A549 (cell line): ENCODE results near the gene NFIA. TPM values are rescaled to one million over a fixed set of nuclear protein-coding genes. Genes with fewer than 3 reads are reported as not detected.

Experiments
- ATAC-seq, 2 experiments: fragments of 200-7000 bp in 1 of 2; fragments of >200 bp in 1 of 2; cut with Nextera tagmentation in 1 of 2; cut with Tn5 transposase in 1 of 2; 3 replicates each; pipeline versions ENCODE4 v1.8.0 to v1.9.1; 2018 to 2020; ENCODE audit warnings: mild to moderate bottlenecking in 1 of 2, moderate library complexity in 1 of 2
- CTCF ChIA-PET: fragments of 300-600 bp; sonication (Branson Sonifier 250); formaldehyde crosslinking; extraction: SDS; loops from one replicate; lab custom pipeline; 2021; ENCODE audit warnings: antibody characterized with exemption, inconsistent platforms; lab: Yijun Ruan, JAX
- POLR2A ChIA-PET: fragments of 350-600 bp; formaldehyde crosslinking; extraction: SDS; loops from one replicate; lab custom pipeline; 2021; ENCODE audit warnings: antibody characterized with exemption, inconsistent platforms; lab: Yijun Ruan, JAX
- DNase-seq, 2 experiments: peaks; one replicate each; pipeline versions ENCODE4 v3.0.0 to v3.0.0-alpha.2; 2011 to 2016; ENCODE audit warnings: low read depth in 1 of 2, low spot score in 1 of 2
- FAIRE-seq: peaks from 2 replicates; lab custom pipeline; 2011; peaks lifted over from hg19 to GRCh38; lab: Jason Lieb, UNC
- H3K27ac ChIP-seq, 2 experiments: fragments of >200 bp; sonication (Bioruptor Twin); formaldehyde crosslinking; 3 replicates each; pipeline ENCODE4 v1.5.1; 2016 to 2017
- H3K4me1 ChIP-seq: fragments of >200 bp; sonication (Bioruptor Twin); formaldehyde crosslinking; 3 replicates; pipeline ENCODE4 v1.6.1; 2016
- H3K4me2 ChIP-seq: fragments of >200 bp; sonication (Bioruptor Twin); formaldehyde crosslinking; 3 replicates; pipeline ENCODE4 v1.6.1; 2016
- H3K4me3 ChIP-seq: fragments of >200 bp; sonication (Bioruptor Twin); formaldehyde crosslinking; 3 replicates; pipeline ENCODE4 v1.5.1; 2016
- H3K9me3 ChIP-seq: fragments of >200 bp; sonication (Bioruptor Twin); formaldehyde crosslinking; 3 replicates; pipeline ENCODE4 v1.6.1; 2016
- BCL3 ChIP-seq: fragments of >200 bp; sonication (Bioruptor Twin); formaldehyde crosslinking; IDR thresholded peaks from 3 replicates; pipeline ENCODE4 v1.6.1; 2016
- CBX2 ChIP-seq: fragments of 200-600 bp; sonication (generic); IDR thresholded peaks from 2 replicates; pipeline ENCODE4 v1.6.1; 2016; ENCODE audit warnings: low read depth, mild to moderate bottlenecking, borderline replicate concordance
- CBX8 ChIP-seq: fragments of 200-600 bp; sonication (generic); IDR thresholded peaks from 2 replicates; pipeline ENCODE4 v1.6.1; 2016
- CEBPB ChIP-seq, 2 experiments: fragments of >200 bp in 1 of 2; sonication (Bioruptor Twin) in 1 of 2; formaldehyde crosslinking in 1 of 2; IDR thresholded peaks; 2 replicates each; pipeline ENCODE4 v1.6.1; 2012 to 2016
- CHD2 ChIP-seq: fragments of 150-350 bp; IDR thresholded peaks from 2 replicates; pipeline ENCODE4 v1.6.1; 2014; ENCODE audit warnings: low read length; ENCODE audit not compliant: partially characterized antibody
- CHD4 ChIP-seq: fragments of 200-600 bp; sonication (generic); IDR thresholded peaks from 2 replicates; pipeline ENCODE4 v1.6.1; 2016; ENCODE audit warnings: antibody characterized with exemption, mild to moderate bottlenecking, borderline replicate concordance
- CTCF ChIP-seq: fragments of >200 bp; sonication (Bioruptor Twin); formaldehyde crosslinking; IDR thresholded peaks from 3 replicates; pipeline ENCODE4 v1.5.1; 2016
- EHF ChIP-seq: fragments of 250-450 bp; sonication (Bioruptor Pico); IDR thresholded peaks from 2 replicates; pipeline ENCODE4 v1.5.0; 2020; ENCODE audit warnings: mild to moderate bottlenecking
- FOSB ChIP-seq: fragments of 250-450 bp; sonication (Bioruptor Pico); IDR thresholded peaks from 2 replicates; pipeline ENCODE4 v1.5.0; 2020; ENCODE audit warnings: mild to moderate bottlenecking, moderate library complexity
- FOSL2 ChIP-seq, 2 experiments: fragments of 450-650 bp in 1 of 2; fragments of >200 bp in 1 of 2; sonication (Bioruptor Twin) in 1 of 2; formaldehyde crosslinking; IDR thresholded peaks; 2 replicates each; pipeline versions ENCODE4 v1.5.0 to v1.6.1; 2016 to 2020; ENCODE audit warnings: mild to moderate bottlenecking in 1 of 2, moderate library complexity in 1 of 2
- HOXB13 ChIP-seq: fragments of 250-450 bp; sonication (Bioruptor Pico); IDR thresholded peaks from 2 replicates; pipeline ENCODE4 v1.5.0; 2020; ENCODE audit warnings: low read depth, mild to moderate bottlenecking, moderate library complexity
- JUNB ChIP-seq: fragments of >200 bp; sonication (Bioruptor Twin); formaldehyde crosslinking; IDR thresholded peaks from 2 replicates; pipeline ENCODE4 v1.6.1; 2016
- KDM1A ChIP-seq: fragments of 200-600 bp; sonication (generic); IDR thresholded peaks from 2 replicates; pipeline ENCODE4 v1.6.1; 2016; ENCODE audit warnings: low read depth, mild to moderate bottlenecking
- KDM5A ChIP-seq: fragments of 200-600 bp; sonication (generic); IDR thresholded peaks from 2 replicates; pipeline ENCODE4 v1.6.1; 2016; ENCODE audit warnings: antibody characterized with exemption, mild to moderate bottlenecking
- NPAS2 ChIP-seq: fragments of 250-450 bp; sonication (Bioruptor Pico); IDR thresholded peaks from 2 replicates; pipeline ENCODE4 v1.8.0; 2022; ENCODE audit warnings: mild to moderate bottlenecking, moderate library complexity, borderline replicate concordance
- NR3C1 ChIP-seq: fragments of >200 bp; sonication (Bioruptor Twin); formaldehyde crosslinking; IDR thresholded peaks from 3 replicates; pipeline ENCODE4 v1.6.1; 2017
- RARB ChIP-seq: fragments of 250-450 bp; sonication (Bioruptor Pico); IDR thresholded peaks from 2 replicates; pipeline ENCODE4 v1.8.0; 2021; ENCODE audit warnings: mild to moderate bottlenecking, moderate library complexity
- RCOR1 ChIP-seq: fragments of 150-350 bp; IDR thresholded peaks from 2 replicates; pipeline ENCODE4 v1.6.1; 2014; ENCODE audit warnings: antibody characterized with exemption, low read length, low read depth
- REST ChIP-seq: fragments of 200-600 bp; sonication (generic); IDR thresholded peaks from 2 replicates; pipeline ENCODE4 v1.6.1; 2016; ENCODE audit warnings: antibody characterized with exemption, mild to moderate bottlenecking, moderate library complexity
- RFX5 ChIP-seq: fragments of 450-650 bp; IDR thresholded peaks from 2 replicates; pipeline ENCODE4 v1.7.1; 2014; ENCODE audit warnings: antibody characterized with exemption, mild to moderate bottlenecking, moderate library complexity
- RNF2 ChIP-seq: fragments of 200-600 bp; sonication (generic); IDR thresholded peaks from 2 replicates; pipeline ENCODE4 v1.6.1; 2016; ENCODE audit warnings: low read depth, mild to moderate bottlenecking, antibody characterized with exemption, moderate library complexity, borderline replicate concordance
- SMC3 ChIP-seq: fragments of >200 bp; sonication (Bioruptor Twin); formaldehyde crosslinking; IDR thresholded peaks from 3 replicates; pipeline ENCODE4 v1.6.1; 2018; ENCODE audit warnings: inconsistent platforms
- SREBF2 ChIP-seq: fragments of 450-650 bp; IDR thresholded peaks from 2 replicates; pipeline ENCODE4 v1.6.1; 2014; ENCODE audit warnings: mild to moderate bottlenecking, moderate library complexity
- TFCP2L1 ChIP-seq: fragments of 250-450 bp; sonication (Bioruptor Pico); IDR thresholded peaks from 2 replicates; pipeline ENCODE4 v1.5.0; 2021; ENCODE audit warnings: mild to moderate bottlenecking
- ZC3H11A ChIP-seq: fragments of 450-650 bp; IDR thresholded peaks from 2 replicates; pipeline ENCODE4 v1.6.1; 2014; ENCODE audit warnings: antibody characterized with exemption, mild to moderate bottlenecking
- ZFP36 ChIP-seq: fragments of 450-650 bp; IDR thresholded peaks from 2 replicates; pipeline ENCODE4 v1.6.1; 2014; ENCODE audit warnings: borderline replicate concordance; ENCODE audit not compliant: partially characterized antibody
- WGBS: methylation state at CpG from one replicate; pipeline ENCODE4 v1.1.6; 2017; ENCODE audit errors: missing lambda C conversion rate; 5-methylcytosine and 5-hydroxymethylcytosine counted together
- polyA plus RNA-seq, 4 experiments: library from polyadenylated mRNA; depleted of rRNA in 3 of 4; stranded (reverse); fragments of >200 nt; fragmentation: RNase III in 1 of 4; extraction: RNeasy Plus Mini Kit Qiagen cat#74134 plus additional on column Dnase treatment in 1 of 4; gene quantifications; 2 replicates in 3 of 4; 3 replicates in 1 of 4; pipeline ENCODE4 v1.2.3, GENCODE V29; 2011 to 2017
- TF ChIP-seq, protein P1 (sequence below): fragments of 250-450 bp; sonication (Bioruptor Pico); IDR thresholded peaks from 2 replicates; pipeline ENCODE4 v1.5.0; 2021; ENCODE audit warnings: mild to moderate bottlenecking, moderate library complexity, borderline replicate concordance

Gene NFIA
- polyA plus RNA-seq, 2 of the 4 experiments (the other 2 are of a cell fraction): 6.5 to 25.8 TPM

DNA sequence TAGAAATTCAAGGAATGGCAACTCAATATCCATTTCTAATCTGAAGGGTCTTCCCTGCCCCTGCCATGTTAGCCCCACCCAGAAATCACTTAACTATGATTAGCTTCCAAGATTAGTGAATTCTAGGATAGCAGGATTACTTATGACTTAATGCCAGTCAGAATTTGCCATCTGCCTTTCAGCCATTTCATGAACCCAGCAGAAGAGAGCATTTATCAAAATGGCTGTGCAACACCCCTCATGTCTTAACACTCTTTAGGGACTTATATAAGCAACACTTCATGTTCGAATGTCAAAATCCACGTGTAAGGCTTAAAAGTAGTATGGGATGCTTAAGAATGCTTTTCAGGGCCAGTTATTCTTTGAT, 288.5 kb downstream of the NFIA start:
- H3K9me3 ChIP-seq: no peaks in the 10 kb centered on the region
- POLR2A ChIA-PET: no interaction called here
- ATAC-seq (no peak), DNase-seq (no peak), FAIRE-seq (no peak)
- 89% methylated on average over 2 of the region's 2 CpGs for WGBS
- H3K4me3 ChIP-seq: no peak overlapping the region
- TF ChIP-seq KDM5A: no peak
- no peak for TF ChIP-seq RNF2
- TF ChIP-seq CBX8: no peak
- TF ChIP-seq CBX2: no peak
- no peak for TF ChIP-seq FOSL2 (IDR thresholded peaks at IDR 0.05)
- TF ChIP-seq FOSL2 (CRISPR knock-in tag; IDR thresholded peaks at IDR 0.05): no peak
- TF ChIP-seq CHD2: no peak
- no peak for TF ChIP-seq CHD4
- TF ChIP-seq RARB (CRISPR knock-in tag): no peak
- TF ChIP-seq, protein P1, sequence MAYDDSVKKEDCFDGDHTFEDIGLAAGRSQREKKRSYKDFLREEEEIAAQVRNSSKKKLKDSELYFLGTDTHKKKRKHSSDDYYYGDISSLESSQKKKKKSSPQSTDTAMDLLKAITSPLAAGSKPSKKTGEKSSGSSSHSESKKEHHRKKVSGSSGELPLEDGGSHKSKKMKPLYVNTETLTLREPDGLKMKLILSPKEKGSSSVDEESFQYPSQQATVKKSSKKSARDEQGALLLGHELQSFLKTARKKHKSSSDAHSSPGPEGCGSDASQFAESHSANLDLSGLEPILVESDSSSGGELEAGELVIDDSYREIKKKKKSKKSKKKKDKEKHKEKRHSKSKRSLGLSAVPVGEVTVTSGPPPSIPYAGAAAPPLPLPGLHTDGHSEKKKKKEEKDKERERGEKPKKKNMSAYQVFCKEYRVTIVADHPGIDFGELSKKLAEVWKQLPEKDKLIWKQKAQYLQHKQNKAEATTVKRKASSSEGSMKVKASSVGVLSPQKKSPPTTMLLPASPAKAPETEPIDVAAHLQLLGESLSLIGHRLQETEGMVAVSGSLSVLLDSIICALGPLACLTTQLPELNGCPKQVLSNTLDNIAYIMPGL: no peak
- no peak for TF ChIP-seq BCL3
- no peak for TF ChIP-seq HOXB13 (CRISPR knock-in tag)
- no peak for TF ChIP-seq SMC3
- no peak for TF ChIP-seq KDM1A
- no peak for TF ChIP-seq JUNB
- TF ChIP-seq RFX5: no peak
- TF ChIP-seq NPAS2 (CRISPR knock-in tag): no peak
- H3K27ac ChIP-seq: no peak overlapping the region
- H3K4me2 ChIP-seq: no peak overlapping the region
- H3K4me1 ChIP-seq: no peaks in the 10 kb centered on the region; the same call in 2 of the 3 replicates
- CTCF ChIA-PET: no interaction called here

GRCh38 chr1:61372944-61373343, 290.6 kb downstream of the NFIA start:
- Histone ChIP-seq H3K9me3 (no peaks in the 10 kb centered on the region), H3K27ac (no peak overlapping the region), H3K4me3 (no peak overlapping the region), H3K4me1 (no peaks in the 10 kb centered on the region; the same call in 2 of the 3 replicates), H3K4me2 (no peak overlapping the region)
- WGBS: 90% methylated on average over 5 of the region's 5 CpGs
- DNase-seq: no peak
- TF ChIP-seq FOSB (no peak), CEBPB (IDR thresholded peaks at IDR 0.05) (no peak), RCOR1 (no peak), TFCP2L1 (no peak), KDM5A (no peak), CBX8 (no peak), REST (no peak), SREBF2 (no peak), NR3C1 (no peak), RFX5 (no peak), RARB (CRISPR knock-in tag) (no peak), EHF (CRISPR knock-in tag) (no peak), HOXB13 (CRISPR knock-in tag) (no peak), ZC3H11A (no peak), CTCF (no peak), ZFP36 (no peak)
- no peak for ATAC-seq
- ChIA-PET POLR2A (no interaction called here), CTCF (no interaction called here)
- FAIRE-seq: no peak
